ENCODE measurements around the gene GRHPR. TPM values are rescaled to one million over a fixed set of nuclear protein-coding genes. Genes with fewer than 3 reads are reported as not detected.
A peak's percentile ranks its signal among the peaks of the same experiment; 100 is the strongest.

Gene GRHPR
- total RNA-seq, 4 donors from 2014 or later = 135 to 143 (median 138) TPM

DNA sequence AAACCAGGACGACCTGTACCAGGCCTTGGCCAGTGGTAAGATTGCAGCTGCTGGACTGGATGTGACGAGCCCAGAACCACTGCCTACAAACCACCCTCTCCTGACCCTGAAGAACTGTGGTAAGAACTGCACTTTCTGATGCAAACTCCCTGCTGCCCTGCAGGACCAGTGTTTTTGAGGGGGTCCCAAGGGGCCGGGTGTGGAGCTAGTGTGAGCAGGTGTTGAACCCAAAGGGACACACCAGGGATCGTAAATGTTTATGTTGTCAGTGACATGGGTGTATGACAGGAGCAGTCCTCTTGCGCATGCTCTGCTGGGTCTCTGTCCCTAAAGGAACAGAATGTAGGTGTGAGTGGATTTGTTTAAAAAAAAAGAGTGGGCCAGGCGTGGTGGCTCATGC lies 9.5 kb downstream of the GRHPR start:
- H3K4me3 ChIP-seq = no peak overlapping the region
- peaks cover 47 to 94% (median 80%) of the 10 kb centered on the region in 4 donors for H3K36me3 ChIP-seq
- peaks cover 15 to 26% (median 22%) of the 10 kb centered on the region in 4 donors for H3K4me1 ChIP-seq
- TF ChIP-seq POLR2AphosphoS5 (IDR thresholded peaks at IDR 0.05) (no peak), POLR2A (IDR thresholded peaks at IDR 0.05; ENCODE audit: low read depth) (no peak), EP300 (IDR thresholded peaks at IDR 0.05) (no peak), CTCF (IDR thresholded peaks at IDR 0.05) (no peak)
- intact Hi-C loops (cut with DNase I) = no loop called here
- no peak overlapping the region for H3K27ac ChIP-seq (replicated peaks in 1 of 4)
- 75% methylated on average over 4 of the region's 6 CpGs for WGBS
- no peaks in the 10 kb centered on the region for H3K27me3 ChIP-seq
- H3K9me3 ChIP-seq = no peaks in the 10 kb centered on the region
- DNase-seq (ENCODE audit: extremely low spot score) = no peak

GRCh38 chr9:37433867-37434371 lies 11.4 kb downstream of the GRHPR start:
- Histone ChIP-seq H3K9me3 (no peaks in the 10 kb centered on the region), H3K4me3 (no peak overlapping the region), H3K4me1 (peaks cover 22 to 31% (median 25%) of the 10 kb centered on the region in 4 donors), H3K27me3 (no peaks in the 10 kb centered on the region), H3K27ac (replicated peaks in 1 of 4) (peak overlapping the region in 3 of 4 donors; percentile 5 to 52 (median 42)), H3K36me3 (peaks cover 36 to 94% (median 80%) of the 10 kb centered on the region in 4 donors)
- TF ChIP-seq CTCF (IDR thresholded peaks at IDR 0.05) = no peak
- TF ChIP-seq POLR2A (IDR thresholded peaks at IDR 0.05; ENCODE audit: low read depth) = no peak
- TF ChIP-seq EP300 (IDR thresholded peaks at IDR 0.05) = no peak
- no peak for TF ChIP-seq POLR2AphosphoS5 (IDR thresholded peaks at IDR 0.05)
- no peak for DNase-seq (ENCODE audit: extremely low spot score)
- intact Hi-C loops (cut with DNase I) = no loop called here
- 51% methylated on average over 4 of the region's 7 CpGs for WGBS

GRCh38 chr9:37436540-37436939 lies 14.0 kb downstream of the GRHPR start:
- no peak overlapping the region for H3K27ac ChIP-seq (replicated peaks in 1 of 4)
- no peaks in the 10 kb centered on the region for H3K9me3 ChIP-seq
- TF ChIP-seq CTCF (IDR thresholded peaks at IDR 0.05) (no peak), EP300 (IDR thresholded peaks at IDR 0.05) (no peak), POLR2A (IDR thresholded peaks at IDR 0.05; ENCODE audit: low read depth) (no peak), POLR2AphosphoS5 (IDR thresholded peaks at IDR 0.05) (no peak)
- H3K4me1 ChIP-seq = peaks cover 22 to 36% (median 28%) of the 10 kb centered on the region in 4 donors
- intact Hi-C loops (cut with DNase I) = no loop called here
- WGBS = 93% methylated on average over 5 of the region's 5 CpGs
- no peak overlapping the region for H3K4me3 ChIP-seq
- no peak for DNase-seq (ENCODE audit: extremely low spot score)
- no peaks in the 10 kb centered on the region for H3K27me3 ChIP-seq
- H3K36me3 ChIP-seq = peaks cover 24 to 94% (median 78%) of the 10 kb centered on the region in 4 donors

- Histone ChIP-seq H3K9me3 (no peaks in the 10 kb centered on the region), H3K27me3 (no peaks in the 10 kb centered on the region), H3K4me1 (peaks cover 22 to 32% (median 28%) of the 10 kb centered on the region in 4 donors), H3K27ac (replicated peaks in 1 of 4) (no peak overlapping the region), H3K36me3 (peaks cover 29 to 94% (median 78%) of the 10 kb centered on the region in 4 donors), H3K4me3 (no peak overlapping the region)
- TF ChIP-seq CTCF (IDR thresholded peaks at IDR 0.05) (no peak), POLR2AphosphoS5 (IDR thresholded peaks at IDR 0.05) (no peak), EP300 (IDR thresholded peaks at IDR 0.05) (no peak)
- intact Hi-C loops (cut with DNase I) = no loop called here
- DNase-seq (ENCODE audit: extremely low spot score) = no peak
- WGBS = 84% methylated on average over 6 of the region's 6 CpGs
These were observed 14.5 kb downstream of the GRHPR start for GRCh38 chr9:37437010-37437409.

DNA sequence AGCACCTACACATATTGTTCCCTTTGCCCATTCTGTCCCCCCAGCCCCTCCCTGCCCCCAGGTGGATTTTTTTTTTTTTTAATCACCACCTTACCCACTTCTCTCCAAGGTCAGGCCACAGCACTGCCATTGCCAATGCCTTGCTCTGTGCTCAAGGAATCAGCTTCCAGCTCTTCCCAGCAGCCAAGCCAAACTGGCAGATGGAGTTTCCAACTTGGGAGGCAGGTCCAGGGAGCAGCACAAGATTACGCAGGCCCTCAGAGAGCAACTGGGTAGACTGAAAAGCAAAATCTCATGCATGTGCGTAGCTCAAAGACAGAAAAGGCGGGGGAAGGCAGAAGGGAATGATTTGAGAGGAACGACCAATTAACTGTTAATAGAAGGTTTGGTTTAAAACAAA lies 15.1 kb downstream of the GRHPR start:
- intact Hi-C loops (cut with DNase I) = no loop called here
- DNase-seq (ENCODE audit: extremely low spot score) = no peak
- peaks cover 32 to 96% (median 80%) of the 10 kb centered on the region in 4 donors for H3K36me3 ChIP-seq

More for the DNA sequence above, 15.1 kb downstream of the GRHPR start:
- H3K9me3 ChIP-seq = no peaks in the 10 kb centered on the region
- peaks cover 19 to 31% (median 25%) of the 10 kb centered on the region in 4 donors for H3K4me1 ChIP-seq
- H3K4me3 ChIP-seq = no peak overlapping the region
- H3K27ac ChIP-seq (replicated peaks in 1 of 4) = no peak overlapping the region
- H3K27me3 ChIP-seq = no peaks in the 10 kb centered on the region
- TF ChIP-seq POLR2AphosphoS5 (IDR thresholded peaks at IDR 0.05) = no peak
- TF ChIP-seq CTCF (IDR thresholded peaks at IDR 0.05) = no peak
- no peak for TF ChIP-seq POLR2A (IDR thresholded peaks at IDR 0.05; ENCODE audit: low read depth)
- no peak for TF ChIP-seq EP300 (IDR thresholded peaks at IDR 0.05)
- WGBS = 89% methylated on average over 4 of the region's 4 CpGs

All from esophagus muscularis mucosa (tissue), 4 donors.